Measurements from ENCODE around the gene SCOC.

SCOC gene

DNA sequence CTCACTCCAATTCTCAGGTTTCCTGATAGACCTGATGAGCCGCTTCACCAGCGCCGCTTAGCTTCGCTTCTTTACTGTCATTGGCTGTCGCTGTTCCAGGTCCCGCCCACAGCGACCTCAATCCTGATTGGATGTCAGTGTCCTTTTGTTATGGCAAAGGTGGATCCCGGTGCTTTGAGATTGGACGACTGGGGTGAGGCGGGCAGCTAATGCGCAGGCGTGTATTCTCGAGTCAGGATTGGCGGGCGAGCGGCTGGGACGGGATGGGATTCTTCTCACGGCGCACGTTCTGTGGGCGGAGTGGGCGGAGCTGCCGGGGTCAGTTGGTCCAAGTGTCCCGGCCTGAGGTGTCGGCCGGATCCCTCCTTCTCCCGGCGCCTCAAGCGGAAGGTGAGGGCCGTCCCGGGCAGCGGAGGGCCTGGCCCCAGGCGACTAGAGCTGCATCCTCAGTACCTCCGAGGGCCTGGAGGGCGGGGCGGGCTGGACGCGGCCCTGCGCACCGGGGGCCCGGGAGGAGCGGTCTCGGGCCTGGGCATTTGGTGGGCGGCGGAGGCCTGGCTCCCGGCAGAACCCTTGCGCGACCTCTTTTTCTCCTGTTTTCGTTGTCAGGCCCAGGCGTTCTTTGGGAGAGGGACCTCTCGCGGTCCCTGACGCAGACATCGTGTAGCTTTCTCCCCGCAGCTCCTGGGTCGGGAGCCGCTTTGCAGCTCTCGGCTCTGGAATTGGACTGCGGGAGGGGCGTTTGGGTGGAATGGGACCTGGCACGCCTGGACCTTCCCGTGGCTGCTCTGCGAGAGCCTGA is at the start of gene SCOC:
SCOC (plus strand) TSS at position 319 of the 802 bp plus-strand sequence. CDS start 5,525 bp downstream, outside the sequence.
- DNase-seq (ENCODE audit: low read depth) = peak; percentile 99

DNA sequence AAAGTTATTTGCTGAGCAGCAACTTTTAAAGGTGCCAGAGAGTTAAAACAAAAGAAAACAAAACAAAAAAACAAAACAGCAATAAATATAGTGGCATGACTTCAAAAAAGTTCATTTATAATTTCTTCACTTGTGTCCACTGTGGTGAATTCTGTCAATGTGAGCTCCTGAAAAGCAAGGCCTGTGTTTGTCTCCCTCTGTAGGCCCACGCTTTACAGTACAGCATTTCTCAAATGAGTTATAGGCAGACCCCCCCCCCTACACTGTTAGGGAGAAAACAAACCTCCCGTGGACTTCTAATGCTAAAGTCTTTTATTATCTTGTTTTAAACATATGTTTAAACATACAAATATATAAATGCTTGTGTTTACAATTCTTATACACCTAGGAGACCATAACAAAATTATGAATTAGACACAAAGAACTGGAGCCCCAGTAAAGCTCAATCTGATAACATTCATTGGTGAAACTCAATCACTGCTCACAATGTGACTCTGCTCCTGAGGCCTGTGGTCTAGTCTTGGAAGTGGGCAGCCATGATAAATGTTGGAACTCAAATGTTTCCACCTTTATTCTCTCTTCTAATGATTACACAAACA is 47.0 kb upstream of the SCOC start:
- peak; percentile 18 for DNase-seq (ENCODE audit: low read depth)

DNA sequence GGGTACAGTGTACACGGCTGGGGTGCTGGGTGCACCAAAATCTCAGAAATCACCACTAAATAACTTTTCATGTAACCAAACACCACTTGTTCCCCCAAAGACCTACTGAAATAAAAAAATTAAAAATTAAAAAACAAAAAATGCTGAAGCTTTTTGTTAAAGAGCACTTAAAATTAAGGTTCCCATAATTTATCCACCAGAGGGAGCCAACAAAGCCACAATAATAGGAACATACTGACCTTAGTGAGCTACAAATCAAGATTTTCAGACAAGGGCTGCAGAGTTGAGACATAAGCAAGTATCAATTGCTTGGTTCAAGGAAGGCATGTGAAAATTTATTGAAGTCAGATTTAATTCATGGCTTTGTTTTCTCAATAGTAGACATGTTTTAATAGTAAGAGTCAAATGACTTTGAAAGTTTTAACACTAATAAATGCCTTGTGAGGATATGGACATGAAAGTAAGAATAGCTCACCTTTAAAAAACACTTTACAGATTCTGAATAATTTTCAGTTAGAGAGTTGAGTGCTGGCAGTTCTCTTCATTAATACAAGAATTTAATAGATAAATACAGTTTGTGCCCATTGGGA is 43.0 kb upstream of the SCOC start:
- DNase-seq (ENCODE audit: low read depth) = no peak

DNA sequence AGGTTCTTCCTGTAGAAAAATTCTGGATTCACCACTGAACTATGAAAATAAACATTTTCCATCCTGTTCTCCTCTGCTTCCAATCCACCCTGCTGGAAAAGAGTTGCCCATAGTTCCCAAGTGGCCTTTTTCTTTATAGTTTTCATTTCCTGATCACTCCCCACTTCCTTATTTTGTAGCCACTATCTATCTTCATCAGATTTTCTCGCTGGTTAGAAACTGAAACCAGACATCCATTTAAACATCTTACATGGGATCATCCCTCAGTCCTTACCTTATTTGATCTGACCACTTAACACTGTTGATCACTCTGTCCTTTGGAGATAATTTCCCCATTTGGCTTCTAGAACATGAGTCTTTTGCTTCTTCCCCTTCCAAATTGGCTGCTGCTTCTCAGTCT is 42.2 kb upstream of the SCOC start:
- no peak for DNase-seq (ENCODE audit: low read depth)

DNA sequence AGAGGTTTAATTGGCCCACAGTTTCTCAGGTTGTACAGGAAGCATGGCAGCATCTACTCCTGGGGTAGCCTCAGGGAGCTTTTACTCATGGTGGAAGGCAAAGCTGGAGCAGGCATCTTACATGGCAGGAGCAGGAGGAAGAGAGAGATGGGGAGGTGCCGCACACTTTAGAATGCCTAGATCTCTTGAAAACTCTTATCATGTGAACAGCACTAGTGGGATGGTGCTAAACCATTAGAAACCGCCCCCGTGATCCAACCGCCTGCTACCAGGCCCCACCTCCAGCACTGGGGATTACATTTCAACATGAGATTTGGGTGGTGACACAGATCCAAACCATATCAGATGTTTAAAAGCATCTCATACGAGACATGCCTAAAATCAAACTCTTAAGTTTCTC is 41.6 kb upstream of the SCOC start:
- no peak for DNase-seq (ENCODE audit: low read depth)

DNA sequence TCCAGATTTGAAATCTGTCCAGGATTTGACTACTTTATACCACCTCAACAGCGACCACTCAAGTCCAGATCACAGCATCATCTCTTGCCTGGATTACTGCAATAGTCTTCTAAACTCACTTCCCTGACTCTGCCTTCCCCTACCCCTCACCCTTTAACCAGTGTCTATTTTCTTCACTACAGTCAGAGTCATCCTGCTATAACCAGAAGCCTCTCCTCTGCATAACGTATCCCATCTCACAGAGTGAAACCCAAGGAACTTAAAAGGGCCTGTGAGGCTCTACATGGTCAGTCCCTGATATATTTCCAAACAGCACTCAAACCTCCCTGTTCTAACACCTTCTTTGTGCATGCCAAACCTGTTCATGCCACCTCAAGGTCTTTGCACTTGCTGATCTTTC is 40.7 kb upstream of the SCOC start:
- DNase-seq (ENCODE audit: low read depth) = no peak

DNA sequence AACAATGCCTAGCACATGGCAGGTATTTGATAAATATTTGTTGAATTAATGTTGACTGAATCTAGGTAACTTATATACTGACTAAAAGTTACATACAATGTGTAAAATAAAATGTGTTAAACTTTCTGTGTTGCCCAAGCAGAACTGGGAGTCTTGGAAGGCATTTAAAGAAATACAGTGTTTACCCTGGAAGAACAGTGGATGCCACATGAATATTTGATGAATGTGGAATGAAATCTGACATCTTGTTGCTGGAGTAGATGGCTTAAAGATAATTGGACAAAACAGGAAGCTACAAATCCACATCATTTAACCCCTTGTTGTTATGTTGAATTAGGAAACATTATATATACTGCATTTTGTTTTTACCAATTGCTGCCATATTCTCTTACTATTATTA is 39.9 kb upstream of the SCOC start:
- no peak for DNase-seq (ENCODE audit: low read depth)

DNA sequence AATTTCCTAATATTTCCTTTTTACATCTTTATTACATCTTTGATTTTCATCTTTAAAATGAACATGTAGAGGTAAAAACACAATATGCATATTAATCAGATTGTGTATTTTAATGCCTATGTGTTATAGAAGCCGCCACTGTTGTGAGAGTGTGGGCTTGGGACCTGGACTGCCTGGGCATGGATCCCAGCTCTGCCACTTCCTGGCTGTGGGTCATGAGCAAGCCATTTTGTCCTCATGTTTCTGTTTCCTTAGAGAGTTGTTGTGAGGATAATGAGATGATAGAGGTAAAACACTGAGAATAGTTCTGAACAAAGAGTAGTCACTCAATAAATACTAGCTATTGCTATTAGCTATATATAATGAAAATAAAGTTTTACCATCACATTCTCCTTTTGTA is 38.4 kb upstream of the SCOC start:
- DNase-seq (ENCODE audit: low read depth) = no peak

DNA sequence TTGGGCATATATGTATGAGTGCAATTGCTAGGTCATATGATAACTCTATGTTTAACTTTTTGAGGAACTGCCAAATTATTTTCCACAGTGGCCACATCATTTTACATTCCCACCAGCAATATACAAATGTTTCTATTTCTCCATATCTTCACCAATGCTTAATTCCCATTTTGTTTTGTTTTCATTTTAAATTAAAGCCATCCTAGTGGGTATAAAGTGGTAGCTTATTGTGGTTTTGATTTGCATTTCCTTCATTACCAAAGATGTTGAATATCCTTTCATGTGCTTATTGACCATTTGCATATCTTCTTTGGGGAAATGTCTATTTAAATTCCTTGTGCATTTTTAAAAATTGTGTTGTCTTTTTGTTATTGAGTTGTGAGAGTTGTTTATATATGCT is 36.7 kb upstream of the SCOC start:
- no peak for DNase-seq (ENCODE audit: low read depth)

DNA sequence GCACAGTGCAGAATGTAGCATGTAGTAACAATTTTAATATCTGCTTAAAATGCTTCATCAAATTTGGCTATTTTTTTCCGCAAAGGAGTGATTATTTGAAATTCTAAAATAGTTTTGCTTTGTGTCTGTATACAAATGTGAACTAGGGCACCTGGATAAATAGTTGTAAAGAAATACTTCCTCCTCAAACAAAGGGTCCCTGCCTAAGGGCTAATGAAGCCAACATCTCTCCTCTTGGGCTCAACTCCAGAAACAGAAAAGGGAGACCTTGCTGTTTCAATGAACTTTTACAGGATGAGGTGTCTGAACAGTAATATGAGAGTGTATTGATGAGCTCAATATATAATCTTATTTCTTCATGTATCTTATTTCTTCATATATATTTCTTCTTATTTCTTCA is 30.8 kb upstream of the SCOC start:
- no peak for DNase-seq (ENCODE audit: low read depth)

DNA sequence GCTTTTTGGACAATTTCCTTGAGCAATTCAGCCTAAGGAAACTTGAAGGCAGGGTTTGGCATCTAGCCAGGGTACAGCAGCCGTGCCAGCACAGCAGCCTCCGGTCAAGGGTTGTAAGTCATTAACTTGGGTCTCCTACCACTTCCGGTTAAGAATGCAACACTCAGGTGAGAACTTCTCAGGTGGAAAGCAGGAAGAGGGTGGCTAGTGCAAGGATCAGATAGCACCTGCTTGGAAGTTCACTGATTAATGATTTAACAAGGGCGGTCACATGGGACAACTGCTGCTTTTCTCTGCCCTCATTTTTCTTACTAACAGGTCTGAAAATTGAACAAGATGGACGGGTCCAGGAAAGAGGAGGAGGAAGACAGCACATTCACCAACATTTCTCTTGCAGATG is 30.1 kb upstream of the SCOC start:
- no peak for DNase-seq (ENCODE audit: low read depth)

DNA sequence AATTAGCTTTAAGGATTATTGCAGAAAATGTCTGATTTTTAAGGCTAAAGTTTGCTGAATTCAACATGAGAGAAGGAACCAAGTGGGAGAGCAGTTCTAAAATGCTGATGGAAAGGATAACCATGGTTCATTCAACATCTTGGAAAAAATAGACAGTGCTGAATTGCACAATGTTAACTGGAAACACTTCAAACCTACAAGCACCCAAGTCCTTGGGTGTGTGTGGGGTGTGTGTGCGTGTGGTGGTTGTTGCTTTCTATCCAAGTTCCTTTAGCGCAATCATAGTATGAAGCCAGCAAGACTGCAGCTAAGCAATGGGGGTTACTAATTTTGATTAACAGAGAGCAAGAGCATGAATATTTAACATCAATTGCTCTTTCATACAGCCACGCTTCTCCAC is 29.3 kb upstream of the SCOC start:
- no peak for DNase-seq (ENCODE audit: low read depth)

DNA sequence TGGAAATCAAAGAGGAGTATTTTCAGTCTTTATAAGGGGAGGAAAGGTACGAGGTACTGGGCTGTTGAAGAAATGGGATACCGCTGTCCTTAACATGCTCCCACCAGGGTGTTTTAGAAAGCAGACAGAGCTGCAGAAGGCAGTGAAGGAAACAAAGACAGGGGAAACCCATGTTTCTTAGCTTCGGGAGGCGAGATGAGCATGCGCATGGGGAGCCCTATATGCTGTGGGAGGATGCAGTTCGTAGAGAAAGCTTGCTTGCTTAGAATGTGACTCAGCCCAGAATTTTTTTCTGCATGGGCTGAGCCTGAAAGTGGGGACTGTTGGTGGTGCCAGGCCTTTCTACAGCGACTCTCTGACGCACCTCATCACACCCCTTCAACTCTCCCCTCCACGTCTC is 28.8 kb upstream of the SCOC start:
- DNase-seq (ENCODE audit: low read depth) = no peak

DNA sequence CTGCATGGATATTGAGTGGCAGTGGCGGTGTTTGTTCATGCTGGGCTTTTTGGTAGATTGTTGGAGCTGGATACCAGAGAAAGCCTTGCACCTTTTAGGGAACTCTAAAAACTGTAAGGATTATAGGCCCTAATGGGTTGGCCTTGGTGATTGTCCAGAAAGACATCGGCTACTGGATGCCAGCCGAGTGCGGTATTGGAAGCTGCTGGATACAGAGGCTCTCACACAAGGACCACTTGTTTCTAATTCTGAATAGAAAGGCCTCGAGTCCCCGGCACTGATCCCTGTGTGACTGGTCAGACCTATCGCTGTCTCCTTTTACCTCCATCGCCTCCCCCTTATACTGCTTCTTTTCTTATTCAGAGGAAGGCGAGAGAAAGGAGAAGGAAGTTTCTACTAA is 27.3 kb upstream of the SCOC start:
- DNase-seq (ENCODE audit: low read depth) = no peak

DNA sequence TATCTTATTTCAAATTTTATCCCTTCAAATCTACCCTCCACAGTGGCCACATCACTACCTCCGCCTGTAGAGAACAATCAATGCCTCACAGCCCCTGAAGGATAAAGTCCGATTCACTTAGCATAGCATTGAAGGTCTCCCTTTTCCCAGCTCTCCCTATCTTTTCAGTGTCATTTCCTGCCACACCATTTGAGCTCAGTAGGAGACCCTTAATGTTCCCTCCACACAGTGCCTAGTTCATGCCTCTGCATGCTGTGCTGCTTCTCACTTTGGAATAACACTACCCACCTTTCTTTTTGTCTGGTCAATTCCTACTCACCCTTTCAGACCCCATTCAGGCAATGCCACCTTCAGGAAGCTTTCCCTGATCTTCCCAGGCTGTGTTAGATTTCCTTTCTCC is 23.6 kb upstream of the SCOC start:
- no peak for DNase-seq (ENCODE audit: low read depth)

DNA sequence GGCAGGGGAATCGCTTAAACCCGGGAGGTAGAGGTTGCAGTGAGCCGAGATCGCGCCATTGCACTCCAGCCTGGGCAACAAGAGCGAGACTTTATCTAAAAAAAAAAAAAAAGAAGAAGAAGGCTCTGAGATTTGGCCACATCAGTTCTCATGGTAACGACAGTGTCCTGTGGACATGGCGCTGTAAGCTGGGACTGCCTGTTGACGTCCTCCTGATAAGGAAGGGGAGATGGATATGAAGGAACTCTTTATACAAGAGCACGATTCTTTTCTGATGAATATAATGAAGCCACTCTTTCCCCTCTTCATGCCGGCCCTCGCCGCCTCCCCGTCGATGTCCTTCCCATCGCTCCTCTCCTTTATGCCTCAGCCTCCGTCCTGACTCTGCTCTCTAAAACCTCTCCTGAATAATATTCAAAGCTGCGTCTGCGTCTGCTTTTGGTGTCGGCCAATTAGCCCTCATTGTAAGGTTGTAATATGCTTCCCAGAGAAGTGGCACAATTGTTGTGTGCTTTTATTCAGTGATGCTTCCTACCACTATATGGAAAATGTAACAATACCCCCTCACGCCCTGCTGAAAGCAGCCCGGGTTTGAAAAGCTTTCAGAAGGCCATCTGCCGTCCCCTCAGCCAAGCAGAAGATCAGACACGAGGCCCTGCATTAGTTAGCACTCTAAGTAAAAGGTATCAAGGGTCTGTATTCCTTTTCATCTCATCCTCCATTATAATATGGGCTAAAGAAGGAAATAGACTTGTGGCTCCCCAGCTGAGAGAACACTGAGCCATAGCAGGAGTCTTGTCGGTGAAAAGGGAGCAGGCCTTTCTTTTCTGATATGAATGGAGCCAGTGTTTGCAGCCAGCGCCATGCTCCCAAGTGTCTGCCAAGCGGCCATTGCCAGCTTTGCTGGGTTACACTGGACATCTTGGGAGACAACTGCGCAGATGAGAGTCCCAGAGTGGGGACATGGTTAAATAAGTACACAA is 22.1 kb upstream of the SCOC start:
- DNase-seq (ENCODE audit: low read depth) = no peak

DNA sequence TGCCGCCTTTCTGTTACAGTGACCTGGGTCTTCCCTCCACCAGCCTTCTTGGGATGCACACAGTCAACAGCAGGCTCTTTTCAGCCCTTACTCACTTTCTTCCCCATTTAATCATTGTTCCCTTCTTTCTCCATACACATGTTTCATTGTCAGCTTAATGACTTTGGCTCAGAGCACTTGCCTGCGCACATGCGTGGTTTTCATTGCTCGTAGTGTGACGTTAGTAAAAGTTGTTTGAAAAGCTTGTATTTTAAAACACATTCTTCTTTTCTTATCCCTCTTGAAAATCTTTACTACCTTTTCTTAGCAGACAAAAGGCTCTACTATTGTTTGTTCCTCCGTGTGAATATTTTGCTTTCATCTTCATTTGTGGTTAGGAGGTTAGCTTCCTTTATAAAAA is 19.7 kb upstream of the SCOC start:
- DNase-seq (ENCODE audit: low read depth) = no peak

DNA sequence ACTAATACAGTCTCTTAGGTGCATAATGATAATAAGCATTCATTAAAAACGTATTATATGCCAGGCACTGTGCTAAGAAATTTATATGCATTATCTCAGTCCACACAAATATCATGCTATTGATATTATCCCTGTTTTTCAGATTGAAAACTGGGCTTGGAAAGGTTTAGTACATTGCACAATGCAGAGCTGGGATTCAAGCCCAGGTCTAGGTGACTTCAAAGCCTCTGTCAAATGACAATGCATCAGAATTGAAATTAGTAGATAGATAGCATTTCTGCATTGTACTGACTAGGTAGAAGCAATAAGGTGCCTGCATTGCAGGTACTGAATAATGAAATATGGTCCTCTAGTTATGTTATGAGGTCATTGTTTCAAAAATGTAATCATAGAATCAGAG is 18.2 kb upstream of the SCOC start:
- no peak for DNase-seq (ENCODE audit: low read depth)

DNA sequence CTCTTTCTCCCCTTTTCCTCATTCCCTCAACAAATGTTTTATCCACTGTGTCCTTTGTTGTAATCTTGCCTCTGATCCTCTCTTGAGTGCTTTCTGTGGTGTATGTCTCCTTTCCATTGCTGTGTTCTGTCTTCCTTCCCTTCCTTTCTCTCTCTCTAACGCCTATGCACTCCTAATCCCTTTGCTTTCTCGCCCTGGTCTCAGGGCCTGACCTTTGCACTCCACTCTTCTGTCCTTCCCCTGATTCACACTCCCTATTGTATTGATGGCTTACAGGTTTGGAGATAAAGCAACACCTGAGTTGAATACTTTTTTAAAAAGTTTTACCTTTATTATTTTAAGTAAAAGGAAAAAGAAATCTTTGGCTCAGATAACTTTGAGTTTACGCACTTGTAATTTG is 15.6 kb upstream of the SCOC start:
- DNase-seq (ENCODE audit: low read depth) = no peak

DNA sequence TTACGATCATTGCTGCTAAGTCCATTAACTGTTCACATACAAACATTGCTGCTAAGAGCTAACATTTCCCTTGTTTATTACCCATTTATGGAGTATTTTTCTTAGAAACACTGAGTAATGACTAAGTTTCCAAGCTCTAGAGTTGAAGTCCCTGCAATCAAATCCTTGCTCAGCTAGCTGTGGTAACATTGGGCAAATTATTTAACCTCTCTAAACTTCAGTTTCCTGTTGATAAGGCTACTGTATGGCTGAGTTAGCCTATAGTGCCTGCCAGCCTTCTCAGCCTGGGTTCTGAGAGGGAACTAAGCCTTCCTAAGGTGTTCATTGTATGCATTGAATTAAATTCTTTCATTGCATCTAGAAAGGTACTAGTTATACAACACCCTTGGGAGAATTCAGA is 15.2 kb upstream of the SCOC start:
- DNase-seq (ENCODE audit: low read depth) = no peak

DNA sequence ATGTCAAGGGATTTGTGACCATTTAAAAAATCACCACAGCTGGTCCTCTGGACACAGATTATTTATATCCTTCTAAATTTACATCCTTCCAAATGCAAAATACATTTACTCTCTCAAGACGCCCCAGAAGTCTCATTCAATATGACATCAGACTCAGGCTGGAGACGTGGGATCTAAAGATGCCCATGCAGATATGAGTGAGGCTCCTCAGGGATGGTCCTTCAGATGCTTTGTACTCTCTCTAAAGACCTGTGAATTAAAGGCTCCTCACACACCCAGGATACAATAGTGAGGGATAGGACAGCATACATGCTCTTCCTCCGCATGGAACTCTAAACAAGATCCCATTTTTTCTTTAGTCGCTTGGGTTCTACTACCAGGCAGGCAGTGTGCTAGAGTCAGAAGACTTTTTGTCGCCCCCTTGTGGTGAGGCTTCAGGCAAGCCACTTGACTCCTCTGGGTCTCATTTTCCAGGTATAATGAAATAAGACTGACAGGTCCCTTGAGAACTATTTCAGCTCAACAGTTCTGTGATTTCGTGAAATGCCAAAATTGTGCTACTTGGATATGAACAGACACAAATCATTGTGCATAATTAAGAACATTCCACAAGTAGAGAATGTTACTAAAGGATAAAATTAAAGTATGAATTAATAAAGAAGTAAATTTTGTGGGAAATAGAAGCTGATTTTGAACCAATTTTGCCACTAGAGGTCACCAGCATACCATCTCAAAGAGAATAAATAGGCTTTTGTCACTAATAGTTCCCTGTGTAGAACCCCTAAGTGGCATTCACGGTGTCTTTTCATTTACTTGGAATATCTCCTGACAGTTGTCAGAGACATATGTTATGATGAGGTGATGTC is 13.7 kb upstream of the SCOC start:
- DNase-seq (ENCODE audit: low read depth) = peak; percentile 40
